Left lung (tissue), 10 donors: Measurements from ENCODE around the gene PLCB3. TPM values are rescaled to one million over a fixed set of nuclear protein-coding genes. Genes with fewer than 3 reads are reported as not detected.

Source experiments
- ATAC-seq: fragments of 200-7000 bp; cut with Tn5 transposase; one replicate; pipeline ENCODE4 v1.9.1; 2020; ENCODE audit warnings: moderate library complexity
- DNase-seq, 4 donors: peaks; one replicate each; pipeline ENCODE4 v3.0.0-alpha.2; 2013 to 2020
- H3K27ac ChIP-seq, 2 donors: fragments of 200-600 bp; sonication (generic) in 1 of 2; one replicate each; pipeline versions ENCODE4 v1.5.0 to v1.8.0; 2020 to 2021
- H3K27me3 ChIP-seq, 2 donors: fragments of 200-600 bp; sonication (generic) in 1 of 2; one replicate each; pipeline versions ENCODE4 v1.5.0 to v1.8.0; 2020 to 2021
- H3K36me3 ChIP-seq, 2 donors: fragments of 200-600 bp; sonication (generic) in 1 of 2; one replicate each; pipeline versions ENCODE4 v1.5.0 to v1.8.0; 2020 to 2021
- H3K4me1 ChIP-seq, 2 donors: fragments of 200-600 bp; one replicate each; pipeline ENCODE4 v1.8.0; 2021
- H3K4me3 ChIP-seq, 2 donors: fragments of 200-600 bp; sonication (generic) in 1 of 2; one replicate each; pipeline versions ENCODE4 v1.5.0 to v1.8.0; 2020 to 2021; ENCODE audit warnings: mild to moderate bottlenecking in 1 of 2
- H3K9me3 ChIP-seq, 2 donors: fragments of 200-600 bp; sonication (generic) in 1 of 2; one replicate each; pipeline versions ENCODE4 v1.5.0 to v1.8.0; 2020 to 2021
- intact Hi-C, 2 donors: fragments of 100-400 bp; cut with DNase I; formaldehyde crosslinking; loops; one replicate each; pipeline versions ENCODE4 v1.11.2 to v1.14.2; 2022
- polyA plus RNA-seq, 6 donors: library from polyadenylated mRNA; unstranded; fragments of 120-200 nt; gene quantifications; one replicate each; pipeline ENCODE4 v1.2.1, GENCODE V29; 2013; ENCODE audit not compliant: insufficient read length in 6 of 6
- total RNA-seq, 2 donors: library from RNA; stranded (reverse); fragmentation: NEBNext Ultra II Directional; extraction: Animal tissue kit (Norgen Biotek cat#: 25700); gene quantifications; one replicate each; pipeline ENCODE4 v1.2.1, GENCODE V29; 2021
- TF ChIP-seq, protein P1 (sequence below), 2 donors: fragments of 200-600 bp; sonication (generic) in 1 of 2; IDR thresholded peaks; one replicate each; pipeline versions ENCODE4 v1.5.0 to v1.8.0; 2021; ENCODE audit warnings: antibody characterized with exemption in 2 of 2
- donor health status: DM: no; HTN: yes; CAD: no.
- donor health status: DM: no; HTN: no; CAD: no.

Gene PLCB3
- total and polyA plus RNA-seq, 8 donors: 18.9 to 42.7 (median 21.9) TPM

GRCh38 chr11:64232182-64232966 lies 19.0 kb upstream of the PLCB3 start:
- intact Hi-C loops: no loop called here
- Histone ChIP-seq H3K27me3 (peaks cover 0 to 4% of the 10 kb centered on the region in 2 donors), H3K27ac (no peak overlapping the region), H3K9me3 (no peaks in the 10 kb centered on the region), H3K4me3 (no peak overlapping the region), H3K4me1 (peaks cover 27 to 78% of the 10 kb centered on the region in 2 donors), H3K36me3 (no peaks in the 10 kb centered on the region)
- TF ChIP-seq, protein P1, sequence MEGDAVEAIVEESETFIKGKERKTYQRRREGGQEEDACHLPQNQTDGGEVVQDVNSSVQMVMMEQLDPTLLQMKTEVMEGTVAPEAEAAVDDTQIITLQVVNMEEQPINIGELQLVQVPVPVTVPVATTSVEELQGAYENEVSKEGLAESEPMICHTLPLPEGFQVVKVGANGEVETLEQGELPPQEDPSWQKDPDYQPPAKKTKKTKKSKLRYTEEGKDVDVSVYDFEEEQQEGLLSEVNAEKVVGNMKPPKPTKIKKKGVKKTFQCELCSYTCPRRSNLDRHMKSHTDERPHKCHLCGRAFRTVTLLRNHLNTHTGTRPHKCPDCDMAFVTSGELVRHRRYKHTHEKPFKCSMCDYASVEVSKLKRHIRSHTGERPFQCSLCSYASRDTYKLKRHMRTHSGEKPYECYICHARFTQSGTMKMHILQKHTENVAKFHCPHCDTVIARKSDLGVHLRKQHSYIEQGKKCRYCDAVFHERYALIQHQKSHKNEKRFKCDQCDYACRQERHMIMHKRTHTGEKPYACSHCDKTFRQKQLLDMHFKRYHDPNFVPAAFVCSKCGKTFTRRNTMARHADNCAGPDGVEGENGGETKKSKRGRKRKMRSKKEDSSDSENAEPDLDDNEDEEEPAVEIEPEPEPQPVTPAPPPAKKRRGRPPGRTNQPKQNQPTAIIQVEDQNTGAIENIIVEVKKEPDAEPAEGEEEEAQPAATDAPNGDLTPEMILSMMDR (IDR thresholded peaks at IDR 0.05): no peak
- ATAC-seq (peak; percentile 1), DNase-seq (peak in 1 of 4 donors; percentile 70)

DNA sequence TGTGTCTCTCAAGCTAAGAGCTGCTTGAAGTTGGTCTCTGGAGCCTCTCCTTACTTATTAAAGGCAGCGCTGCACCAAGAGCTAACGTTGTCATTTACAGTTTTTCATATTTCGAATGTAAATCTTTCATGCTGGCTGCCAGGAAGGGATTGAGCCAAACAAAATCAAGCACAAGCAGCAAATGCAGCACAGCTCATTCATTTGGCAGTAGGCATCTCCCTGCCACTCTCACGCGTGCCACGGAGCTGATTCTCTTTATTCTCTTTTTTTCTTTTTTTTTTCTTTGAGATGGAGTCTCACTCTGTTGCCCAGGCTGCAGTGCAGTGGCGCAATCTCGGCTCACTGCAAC lies 18.4 kb upstream of the PLCB3 start:
- peaks cover 0 to 3% of the 10 kb centered on the region in 2 donors for H3K36me3 ChIP-seq
- H3K9me3 ChIP-seq: no peaks in the 10 kb centered on the region
- no peak overlapping the region for H3K4me3 ChIP-seq
- intact Hi-C loops: no loop called here
- H3K27me3 ChIP-seq: peaks cover 0 to 4% of the 10 kb centered on the region in 2 donors
- peaks cover 25 to 78% of the 10 kb centered on the region in 2 donors for H3K4me1 ChIP-seq
- ATAC-seq (no peak), DNase-seq (no peak)
- no peak overlapping the region for H3K27ac ChIP-seq
- TF ChIP-seq, protein P1 (IDR thresholded peaks at IDR 0.05): no peak

DNA sequence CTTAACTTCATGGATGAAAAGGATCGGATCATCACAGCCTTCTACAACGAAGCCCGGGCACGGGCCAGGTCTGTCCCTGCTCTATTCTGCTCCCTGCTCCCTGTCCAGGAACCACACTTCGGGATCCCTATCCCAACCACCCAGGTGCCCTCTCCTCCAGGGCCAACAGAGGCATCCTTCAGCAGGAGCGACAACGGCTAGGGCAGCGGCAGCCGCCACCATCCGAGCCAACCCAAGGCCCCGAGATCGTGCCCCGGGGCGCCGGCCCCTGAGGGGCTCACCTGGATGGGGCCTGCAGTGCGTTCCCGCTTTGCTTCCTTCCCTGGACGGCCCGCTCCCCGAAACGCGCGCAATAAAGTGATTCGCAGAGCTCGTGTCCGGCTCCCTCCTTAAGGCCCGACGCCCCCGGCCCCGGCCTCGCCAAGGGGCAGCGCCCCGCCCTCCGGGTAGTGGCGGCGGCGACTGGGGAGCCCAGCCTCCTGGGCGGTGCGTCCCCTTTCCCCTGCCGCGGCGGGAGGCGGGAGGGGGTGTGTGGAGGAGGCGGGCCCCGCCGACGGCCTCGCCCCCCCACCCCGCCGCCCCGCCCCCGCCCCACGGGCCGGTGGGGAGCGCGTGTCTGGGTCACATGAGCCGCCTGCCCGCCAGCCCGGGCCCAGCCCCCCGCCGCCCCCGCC lies 17.3 kb upstream of the PLCB3 start, which contains the start of gene VEGFB:
VEGFB (plus strand) TSS at position 672 of the 674 bp plus-strand sequence. CDS start 250 bp downstream, outside the sequence.
- intact Hi-C loops: no loop called here

DNA sequence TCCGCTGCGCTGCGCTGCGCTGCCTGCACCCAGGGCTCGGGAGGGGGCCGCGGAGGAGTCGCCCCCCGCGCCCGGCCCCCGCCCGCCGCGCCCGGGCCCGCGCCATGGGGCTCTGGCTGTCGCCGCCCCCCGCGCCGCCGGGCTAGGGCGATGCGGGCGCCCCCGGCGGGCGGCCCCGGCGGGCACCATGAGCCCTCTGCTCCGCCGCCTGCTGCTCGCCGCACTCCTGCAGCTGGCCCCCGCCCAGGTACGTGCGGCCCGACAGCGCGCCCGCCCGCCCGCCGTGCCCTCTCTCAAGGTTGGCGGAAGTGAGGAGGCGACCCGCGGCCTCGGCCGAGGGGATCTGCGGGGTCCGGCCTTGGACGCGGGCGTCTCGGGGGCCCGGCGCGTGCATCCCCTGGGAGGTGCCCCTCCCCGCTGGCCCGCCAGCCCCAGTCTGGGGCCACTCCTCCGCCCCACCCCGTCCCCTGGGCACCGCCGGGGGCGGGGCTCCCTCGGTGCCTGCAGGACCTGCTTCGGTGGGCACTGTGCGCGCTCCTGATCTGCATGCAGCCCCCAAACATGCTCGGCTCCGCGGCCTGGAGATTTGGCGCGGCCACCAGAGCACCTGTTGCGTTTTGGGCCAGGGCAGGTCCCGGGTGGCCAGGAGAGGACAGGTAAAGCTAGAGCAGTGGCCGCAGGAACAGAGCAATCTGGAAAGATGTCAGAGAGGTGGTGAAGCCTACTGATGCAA lies 16.5 kb upstream of the PLCB3 start:
- DNase-seq: peak in 2 of 4 donors; percentile 44 to 90
- TF ChIP-seq, protein P1 (IDR thresholded peaks at IDR 0.05): no peak
- peak; percentile 38 for ATAC-seq
- Histone ChIP-seq H3K4me1 (peaks cover 16 to 78% of the 10 kb centered on the region in 2 donors), H3K27me3 (peaks cover 0 to 4% of the 10 kb centered on the region in 2 donors), H3K4me3 (peak overlapping the region; percentile 65 to 76), H3K36me3 (peaks cover 0 to 14% of the 10 kb centered on the region in 2 donors), H3K9me3 (no peaks in the 10 kb centered on the region), H3K27ac (peak overlapping the region; percentile 59 to 64)
- intact Hi-C loops: no loop called here

More for the DNA sequence above, 17.3 kb upstream of the PLCB3 start, which contains the start of gene VEGFB:
- Histone ChIP-seq H3K4me3 (peak within 1 kb of the TSS; percentile 65 to 76), H3K27ac (peak within 1 kb of the TSS; percentile 64 to 65), H3K36me3 (peaks cover 0 to 14% of the 10 kb centered on the region in 2 donors), H3K27me3 (peaks cover 0 to 4% of the 10 kb centered on the region in 2 donors), H3K4me1 (peaks cover 22 to 78% of the 10 kb centered on the region in 2 donors), H3K9me3 (no peaks in the 10 kb centered on the region)
- TF ChIP-seq, protein P1 (IDR thresholded peaks at IDR 0.05): no peak
- peak in 3 of 4 donors; percentile 73 to 93 (median 84) for DNase-seq
- peak; percentile 68 for ATAC-seq
